Stimulated activated naive CD8-positive, alpha-beta T cell treated with anti-CD3 and anti-CD28 coated beads, Interleukin-15, amount 100 ng/mL, for 72 hours (primary cell): ENCODE data around the gene ZNF275.

Experiments
- ATAC-seq: fragments of 150-1000 bp; cut with Tn5 transposase; 2 replicates; pipeline ENCODE4 v1.10.0; 2021; ENCODE audit warnings: mild to moderate bottlenecking, moderate library complexity
- DNase-seq, 2 donors: peaks; one replicate each; pipeline ENCODE4 v3.0.0; 2021 to 2022
- H3K27ac Mint-ChIP-seq, 2 donors: one replicate each; pipeline ENCODE4 v1.8.0; 2022; ENCODE audit warnings: mild to moderate bottlenecking in 2 of 2, mixed read lengths in 2 of 2, moderate library complexity in 2 of 2
- H3K27me3 Mint-ChIP-seq: one replicate; pipeline ENCODE4 v1.8.0; 2022; ENCODE audit warnings: mixed read lengths
- H3K4me1 Mint-ChIP-seq: one replicate; pipeline ENCODE4 v1.8.0; 2022; ENCODE audit warnings: mild to moderate bottlenecking, mixed read lengths
- H3K4me3 Mint-ChIP-seq, 2 donors: one replicate each; pipeline ENCODE4 v1.8.0; 2022; ENCODE audit warnings: mild to moderate bottlenecking in 2 of 2, mixed read lengths in 2 of 2, moderate library complexity in 1 of 2
- H3K9me3 Mint-ChIP-seq, 2 donors: one replicate each; pipeline ENCODE4 v1.8.0; 2022; ENCODE audit warnings: mixed read lengths in 2 of 2

The ZNF275 gene

GRCh38 chrX:153336988-153337387 is 3.0 kb downstream of the ZNF275 start:
- no peak for ATAC-seq
- Mint-ChIP-seq H3K9me3 (peaks cover 0 to 12% of the 10 kb centered on the region in 2 donors), H3K27me3 (no peaks in the 10 kb centered on the region), H3K4me1 (peaks cover 72% of the 10 kb centered on the region), H3K27ac (no peak overlapping the region), H3K4me3 (peak overlapping the region; percentile 38 to 96)
- no peak for DNase-seq

GRCh38 chrX:153338836-153339235 is 4.9 kb downstream of the ZNF275 start:
- ATAC-seq (no peak), DNase-seq (no peak)
- peaks cover 86% of the 10 kb centered on the region for H3K4me1 Mint-ChIP-seq
- peaks cover 0 to 12% of the 10 kb centered on the region in 2 donors for H3K9me3 Mint-ChIP-seq
- no peaks in the 10 kb centered on the region for H3K27me3 Mint-ChIP-seq
- H3K27ac Mint-ChIP-seq, result no peak overlapping the region
- H3K4me3 Mint-ChIP-seq, result peak overlapping the region; percentile 6 to 8

DNA sequence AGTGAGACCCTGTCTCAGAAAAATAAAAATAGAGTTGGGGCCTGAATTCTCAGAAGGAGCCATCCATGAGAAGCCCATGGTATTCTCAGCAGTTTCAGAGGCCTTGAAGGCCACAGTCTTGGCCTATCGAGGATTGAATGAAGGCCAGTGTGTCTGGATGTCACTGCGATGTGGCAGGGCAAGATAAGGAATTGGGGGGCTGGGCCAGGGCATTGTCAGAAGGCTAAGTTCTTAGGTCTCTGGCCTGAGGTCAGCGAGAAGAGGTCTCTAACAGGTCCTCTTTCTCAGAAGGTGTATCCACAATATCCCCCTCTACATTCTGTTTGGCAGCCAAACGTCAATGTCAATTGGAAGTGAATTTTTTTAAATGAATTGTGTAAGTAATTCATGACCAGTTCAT is 5.7 kb downstream of the ZNF275 start:
- peaks cover 93% of the 10 kb centered on the region for H3K4me1 Mint-ChIP-seq
- peak overlapping the region in 1 of 2 donors; percentile 19 for H3K27ac Mint-ChIP-seq
- DNase-seq (no peak), ATAC-seq (no peak)
- H3K9me3 Mint-ChIP-seq, result peaks cover 0 to 12% of the 10 kb centered on the region in 2 donors
- no peak overlapping the region for H3K4me3 Mint-ChIP-seq
- H3K27me3 Mint-ChIP-seq, result no peaks in the 10 kb centered on the region

DNA sequence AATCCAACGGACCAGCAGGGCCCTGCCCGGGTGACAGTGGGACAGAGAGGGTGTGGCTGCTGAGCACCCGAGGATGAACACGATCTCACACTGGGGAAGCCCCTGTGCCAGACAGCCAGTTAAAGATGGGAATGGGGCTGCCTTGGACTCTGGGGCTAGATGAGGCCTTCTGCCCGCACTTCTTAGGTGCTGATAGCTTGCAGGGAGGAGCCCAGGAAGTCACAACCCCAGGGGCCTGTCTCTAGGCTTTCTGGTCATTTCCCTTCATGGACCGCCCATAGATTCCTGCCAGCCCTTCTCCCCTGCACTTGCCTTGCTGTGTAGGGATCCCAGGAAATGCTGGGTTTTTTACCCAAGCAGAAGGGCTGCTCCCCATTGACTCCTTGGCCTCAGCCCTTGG is 6.2 kb downstream of the ZNF275 start:
- peaks cover 0 to 12% of the 10 kb centered on the region in 2 donors for H3K9me3 Mint-ChIP-seq
- H3K27ac Mint-ChIP-seq, result peak overlapping the region in 1 of 2 donors; percentile 19
- H3K27me3 Mint-ChIP-seq, result no peaks in the 10 kb centered on the region
- peaks cover 97% of the 10 kb centered on the region for H3K4me1 Mint-ChIP-seq
- no peak for ATAC-seq
- no peak overlapping the region for H3K4me3 Mint-ChIP-seq
- DNase-seq, result no peak

DNA sequence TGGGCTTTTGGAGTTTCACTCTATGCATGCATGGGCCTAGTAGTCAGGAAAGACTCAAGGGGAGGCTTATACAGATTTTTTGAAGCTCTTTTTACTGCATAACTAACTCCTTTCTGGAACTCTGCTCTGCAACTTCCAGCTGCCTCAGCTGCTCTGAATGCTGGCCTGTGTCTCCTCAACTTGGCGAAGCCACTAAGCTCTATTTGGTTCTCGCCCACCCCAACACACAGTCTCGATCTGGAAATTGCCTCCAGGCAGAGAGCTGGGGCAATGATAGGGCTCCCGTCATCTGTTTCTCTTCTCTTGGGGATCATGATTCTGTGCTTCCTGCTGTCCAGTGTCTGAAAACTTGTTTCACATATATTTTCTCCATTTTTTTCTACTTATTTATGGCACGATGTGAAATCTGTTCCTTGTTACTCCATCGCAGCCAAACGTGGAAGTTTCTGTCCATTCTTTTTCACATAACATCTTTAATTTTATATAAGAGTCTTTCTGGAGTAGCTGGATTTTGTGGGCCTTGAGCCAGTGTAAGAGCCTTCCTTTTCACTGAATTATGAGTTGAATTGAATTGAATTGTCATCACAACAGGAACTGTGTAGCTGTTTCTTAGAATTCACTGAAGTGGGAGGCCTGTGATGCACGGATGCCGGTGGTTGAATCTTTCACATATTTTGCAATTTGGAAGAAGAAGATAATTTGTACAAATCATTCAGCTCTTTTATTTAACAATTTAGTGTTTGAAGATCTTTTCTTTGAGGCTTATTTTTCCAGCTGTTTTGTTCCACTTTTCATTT is 9.0 kb downstream of the ZNF275 start:
- H3K27ac Mint-ChIP-seq, result peak overlapping the region; percentile 92 to 93
- peak overlapping the region; percentile 73 to 77 for H3K4me3 Mint-ChIP-seq
- H3K27me3 Mint-ChIP-seq, result no peaks in the 10 kb centered on the region
- peaks cover 81% of the 10 kb centered on the region for H3K4me1 Mint-ChIP-seq
- ATAC-seq (peak; percentile 74), DNase-seq (no peak)
- peaks cover 0 to 12% of the 10 kb centered on the region in 2 donors for H3K9me3 Mint-ChIP-seq

GRCh38 chrX:153343674-153344073 is 9.7 kb downstream of the ZNF275 start:
- peak overlapping the region; percentile 92 to 93 for H3K27ac Mint-ChIP-seq
- H3K4me3 Mint-ChIP-seq, result peak overlapping the region; percentile 73 to 77
- DNase-seq (no peak), ATAC-seq (no peak)
- H3K4me1 Mint-ChIP-seq, result peaks cover 74% of the 10 kb centered on the region
- H3K27me3 Mint-ChIP-seq, result no peaks in the 10 kb centered on the region
- H3K9me3 Mint-ChIP-seq, result peaks cover 0 to 12% of the 10 kb centered on the region in 2 donors

DNA sequence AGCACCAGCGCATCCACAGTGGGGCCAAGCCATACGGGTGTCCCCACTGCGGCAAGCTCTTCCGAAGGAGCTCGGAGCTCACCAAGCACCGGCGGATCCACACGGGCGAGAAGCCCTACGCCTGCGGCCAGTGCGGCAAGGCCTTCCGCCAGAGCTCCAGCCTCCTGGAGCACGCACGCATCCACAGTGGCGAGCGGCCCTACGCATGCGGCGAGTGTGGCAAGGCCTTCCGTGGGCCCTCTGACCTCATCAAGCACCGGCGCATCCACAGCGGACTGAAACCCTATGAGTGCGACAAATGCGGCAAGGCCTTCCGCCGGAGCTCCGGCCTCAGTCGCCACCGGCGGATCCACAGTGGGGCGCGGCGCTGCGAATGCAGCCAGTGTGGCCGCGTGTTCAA is 13.6 kb downstream of the ZNF275 start:
- DNase-seq (no peak), ATAC-seq (no peak)
- Mint-ChIP-seq H3K27ac (no peak overlapping the region), H3K9me3 (no peaks in the 10 kb centered on the region), H3K27me3 (no peaks in the 10 kb centered on the region), H3K4me3 (no peak overlapping the region), H3K4me1 (peaks cover 57% of the 10 kb centered on the region)

- H3K4me1 Mint-ChIP-seq, result peaks cover 48% of the 10 kb centered on the region
- no peaks in the 10 kb centered on the region for H3K27me3 Mint-ChIP-seq
- DNase-seq, result no peak
- H3K9me3 Mint-ChIP-seq, result no peaks in the 10 kb centered on the region
- no peak for ATAC-seq
- H3K27ac Mint-ChIP-seq, result no peak overlapping the region
- H3K4me3 Mint-ChIP-seq, result no peak overlapping the region
Observed at GRCh38 chrX:153348421-153348820, 14.5 kb downstream of the ZNF275 start.

- peak; percentile 76 for ATAC-seq
- H3K27me3 Mint-ChIP-seq, result no peaks in the 10 kb centered on the region
- no peak for DNase-seq
- H3K4me1 Mint-ChIP-seq, result peaks cover 38% of the 10 kb centered on the region
- no peak overlapping the region for H3K4me3 Mint-ChIP-seq
- H3K27ac Mint-ChIP-seq, result no peak overlapping the region
- H3K9me3 Mint-ChIP-seq, result no peaks in the 10 kb centered on the region
Observed at GRCh38 chrX:153349952-153350351, 16.0 kb downstream of the ZNF275 start.

DNA sequence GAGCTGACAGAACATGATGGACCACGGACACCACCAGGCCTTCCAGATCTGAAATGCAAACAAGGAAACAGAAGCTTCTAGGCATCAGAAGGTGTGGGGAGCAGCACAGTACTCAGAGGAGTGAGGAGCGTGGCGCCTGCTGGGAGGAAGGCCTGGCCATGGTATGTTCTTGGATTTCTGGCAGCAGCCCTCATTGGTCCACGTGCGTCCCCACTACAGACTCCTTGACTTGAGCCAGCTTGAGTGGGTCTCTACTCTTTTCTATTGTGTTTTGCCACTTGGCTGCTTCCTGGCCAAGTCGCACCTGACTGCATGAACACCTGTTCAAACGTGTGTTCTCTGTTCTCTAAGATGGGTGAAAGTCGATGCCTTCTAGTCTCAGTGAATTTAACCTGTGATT is 18.0 kb downstream of the ZNF275 start:
- H3K9me3 Mint-ChIP-seq, result no peaks in the 10 kb centered on the region
- peaks cover 32% of the 10 kb centered on the region for H3K4me1 Mint-ChIP-seq
- peak overlapping the region; percentile 52 to 86 for H3K27ac Mint-ChIP-seq
- no peaks in the 10 kb centered on the region for H3K27me3 Mint-ChIP-seq
- DNase-seq, result no peak
- ATAC-seq, result no peak
- no peak overlapping the region for H3K4me3 Mint-ChIP-seq

- peaks cover 32% of the 10 kb centered on the region for H3K4me1 Mint-ChIP-seq
- H3K4me3 Mint-ChIP-seq, result no peak overlapping the region
- H3K27me3 Mint-ChIP-seq, result no peaks in the 10 kb centered on the region
- ATAC-seq, result no peak
- peaks cover 5% of the 10 kb centered on the region in 2 donors for H3K9me3 Mint-ChIP-seq
- no peak overlapping the region for H3K27ac Mint-ChIP-seq
- no peak for DNase-seq
Observed at GRCh38 chrX:153352858-153353257, 18.9 kb downstream of the ZNF275 start.

DNA sequence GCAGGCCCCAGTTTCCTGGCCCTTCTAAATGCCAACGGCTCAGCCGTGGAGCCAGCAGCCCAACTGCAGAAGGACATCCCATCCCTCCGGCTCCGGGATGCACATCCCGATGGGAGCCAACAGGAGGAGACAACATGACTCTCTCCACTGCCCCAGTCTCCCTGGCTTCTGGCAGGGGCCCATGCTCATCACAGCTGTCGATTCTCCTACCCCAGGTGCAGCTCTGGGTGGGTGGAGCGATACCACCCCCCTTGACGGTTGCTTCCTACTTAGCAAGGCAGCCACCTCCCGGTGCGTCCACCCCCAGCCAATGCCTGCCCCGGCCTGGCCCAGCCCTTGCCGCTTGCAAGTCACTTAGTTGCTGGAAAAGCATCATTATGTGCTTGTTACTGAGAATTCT is 19.5 kb downstream of the ZNF275 start:
- Mint-ChIP-seq H3K9me3 (peaks cover 5% of the 10 kb centered on the region in 2 donors), H3K27me3 (no peaks in the 10 kb centered on the region), H3K4me3 (no peak overlapping the region), H3K4me1 (peaks cover 32% of the 10 kb centered on the region), H3K27ac (no peak overlapping the region)
- ATAC-seq (no peak), DNase-seq (no peak)

- ATAC-seq (no peak), DNase-seq (no peak)
- Mint-ChIP-seq H3K9me3 (peaks cover 5% of the 10 kb centered on the region in 2 donors), H3K4me3 (no peak overlapping the region), H3K4me1 (peaks cover 10% of the 10 kb centered on the region), H3K27me3 (no peaks in the 10 kb centered on the region), H3K27ac (no peak overlapping the region)
Observed at GRCh38 chrX:153357877-153358276, 23.9 kb downstream of the ZNF275 start.

DNA sequence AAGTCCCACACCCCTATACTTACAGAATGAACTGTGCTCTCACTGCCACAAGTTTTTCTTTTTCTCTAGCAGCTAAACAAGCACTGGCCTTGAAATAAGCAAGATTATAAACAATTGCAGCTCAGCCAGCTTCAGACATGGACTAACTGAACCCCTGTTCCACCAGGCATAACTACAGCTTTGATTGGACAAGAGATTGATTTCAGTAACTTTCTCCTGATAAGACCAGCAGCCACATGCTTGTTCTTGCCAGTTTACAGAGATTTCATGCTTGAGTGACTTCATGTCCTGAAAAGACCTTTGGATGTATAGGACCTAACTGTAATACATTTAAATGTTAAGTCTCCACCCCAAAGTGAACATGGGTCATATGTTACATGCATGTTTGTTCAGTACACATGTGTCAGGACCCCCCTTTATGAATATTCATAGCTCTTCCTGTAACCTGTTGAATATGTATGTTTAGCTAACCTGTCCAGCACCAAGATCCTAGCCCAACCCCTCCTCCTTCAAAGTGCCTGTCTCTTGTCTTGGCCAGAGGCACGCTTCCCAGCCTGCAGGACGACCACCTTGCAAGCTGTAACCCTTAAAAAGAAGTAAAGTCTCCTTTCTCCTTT is 27.9 kb downstream of the ZNF275 start:
- Mint-ChIP-seq H3K27ac (no peak overlapping the region), H3K27me3 (no peaks in the 10 kb centered on the region), H3K9me3 (peaks cover 5% of the 10 kb centered on the region in 2 donors), H3K4me3 (no peak overlapping the region), H3K4me1 (no peaks in the 10 kb centered on the region)
- DNase-seq (no peak), ATAC-seq (no peak)

DNA sequence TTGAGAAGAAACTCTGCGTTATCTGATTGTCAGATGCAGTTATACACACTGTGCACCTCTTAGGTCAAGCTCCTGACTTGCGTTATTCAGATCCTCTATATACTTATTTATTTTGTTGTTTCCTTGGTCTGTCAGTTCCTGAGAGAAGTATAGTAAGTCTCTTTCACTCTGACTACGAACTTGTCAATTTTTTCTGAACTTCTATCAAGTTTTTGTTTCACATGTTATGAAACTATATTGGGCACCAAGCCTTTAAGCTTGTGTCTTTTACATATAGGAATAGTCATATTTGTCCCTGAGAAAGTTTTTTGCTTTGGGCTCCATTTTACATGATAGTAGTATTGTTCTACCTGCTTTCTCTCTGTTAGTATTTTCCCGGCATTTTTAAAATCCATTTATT is 31.7 kb downstream of the ZNF275 start:
- Mint-ChIP-seq H3K27ac (no peak overlapping the region), H3K4me3 (no peak overlapping the region), H3K4me1 (peaks cover 4% of the 10 kb centered on the region), H3K27me3 (no peaks in the 10 kb centered on the region), H3K9me3 (no peaks in the 10 kb centered on the region)
- no peak for ATAC-seq
- DNase-seq, result no peak

DNA sequence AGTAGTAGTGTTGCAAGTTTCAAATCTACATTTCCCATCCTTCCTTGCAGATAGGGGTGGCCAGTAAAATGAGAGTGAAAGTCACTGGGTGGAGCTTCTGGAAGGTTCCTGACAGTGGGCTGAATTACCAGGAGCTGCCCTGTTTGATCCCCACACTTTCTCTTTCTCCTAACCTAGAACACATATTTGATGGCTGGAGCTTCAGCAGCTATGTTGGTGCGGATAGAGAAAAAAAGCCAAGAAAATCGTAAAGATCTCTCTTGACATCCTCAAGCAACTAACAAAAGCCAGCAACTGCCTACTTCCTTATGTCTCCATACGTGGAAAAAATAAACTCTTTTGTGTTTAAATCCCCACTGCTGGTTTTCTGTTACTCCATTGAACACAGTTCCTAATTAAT is 32.2 kb downstream of the ZNF275 start:
- Mint-ChIP-seq H3K27ac (no peak overlapping the region), H3K27me3 (no peaks in the 10 kb centered on the region), H3K9me3 (no peaks in the 10 kb centered on the region), H3K4me3 (no peak overlapping the region), H3K4me1 (peaks cover 6% of the 10 kb centered on the region)
- DNase-seq (no peak), ATAC-seq (no peak)
